GM21723 (cell line): ENCODE measurements around the gene MS4A3.
"Not testable (repeated sequence)": the region's sequence is repeated elsewhere in the genome, so short reads cannot be mapped to it uniquely, and the experiment has no call there.

Experiments used
- ATAC-seq: cut with Tn5 transposase; IDR thresholded peaks from one replicate; pipeline ENCODE4 v1.9.1; 2021; ENCODE audit warnings: mild to moderate bottlenecking, moderate library complexity; ENCODE audit not compliant: unreplicated experiment

The MS4A3 gene

GRCh38 chr11:60088364-60088763, 31.9 kb downstream of the MS4A3 start, which contains the start of gene MS4A2:
Gene MS4A2, plus strand, starts transcription at chr11:60088664. Its CDS starts 102 bp downstream, at chr11:60088766.
- ATAC-seq = no peak

DNA sequence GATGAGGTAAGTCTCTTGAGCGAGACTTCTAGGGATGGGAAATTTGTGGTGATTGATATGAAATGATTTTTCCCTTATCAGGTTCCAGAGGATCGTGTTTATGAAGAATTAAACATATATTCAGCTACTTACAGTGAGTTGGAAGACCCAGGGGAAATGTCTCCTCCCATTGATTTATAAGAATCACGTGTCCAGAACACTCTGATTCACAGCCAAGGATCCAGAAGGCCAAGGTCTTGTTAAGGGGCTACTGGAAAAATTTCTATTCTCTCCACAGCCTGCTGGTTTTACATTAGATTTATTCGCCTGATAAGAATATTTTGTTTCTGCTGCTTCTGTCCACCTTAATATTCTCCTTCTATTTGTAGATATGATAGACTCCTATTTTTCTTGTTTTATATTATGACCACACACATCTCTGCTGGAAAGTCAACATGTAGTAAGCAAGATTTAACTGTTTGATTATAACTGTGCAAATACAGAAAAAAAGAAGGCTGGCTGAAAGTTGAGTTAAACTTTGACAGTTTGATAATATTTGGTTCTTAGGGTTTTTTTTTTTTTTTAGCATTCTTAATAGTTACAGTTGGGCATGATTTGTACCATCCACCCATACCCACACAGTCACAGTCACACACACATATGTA, 39.1 kb downstream of the MS4A3 start:
- ATAC-seq = no peak

- ATAC-seq = no peak
Measured at GRCh38 chr11:60097189-60097588, 40.7 kb downstream of the MS4A3 start.

- ATAC-seq = no peak
Measured at GRCh38 chr11:60098508-60098907, 42.0 kb downstream of the MS4A3 start.

DNA sequence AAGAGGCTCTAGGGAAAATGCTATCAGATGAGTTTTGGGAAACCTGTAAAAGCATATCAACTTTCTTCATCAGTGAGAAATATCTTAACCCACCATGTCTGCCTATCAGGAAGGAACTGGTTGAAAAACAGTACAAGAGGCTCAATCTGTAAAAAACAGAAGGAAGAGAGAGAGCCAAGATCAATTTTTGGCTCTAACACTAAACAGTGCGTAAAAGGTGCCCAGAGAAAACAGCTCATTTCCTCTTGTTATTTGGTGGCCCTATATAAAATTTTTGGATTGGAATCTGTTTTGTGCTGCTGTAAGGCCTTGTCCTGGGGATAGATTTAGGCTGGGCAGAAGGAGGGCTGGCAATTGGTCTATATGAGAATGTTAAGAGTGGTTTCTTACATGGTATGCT, 44.1 kb downstream of the MS4A3 start:
- no peak for ATAC-seq

- not testable (repeated sequence) for ATAC-seq
Measured at GRCh38 chr11:60101368-60101767, 44.9 kb downstream of the MS4A3 start.

DNA sequence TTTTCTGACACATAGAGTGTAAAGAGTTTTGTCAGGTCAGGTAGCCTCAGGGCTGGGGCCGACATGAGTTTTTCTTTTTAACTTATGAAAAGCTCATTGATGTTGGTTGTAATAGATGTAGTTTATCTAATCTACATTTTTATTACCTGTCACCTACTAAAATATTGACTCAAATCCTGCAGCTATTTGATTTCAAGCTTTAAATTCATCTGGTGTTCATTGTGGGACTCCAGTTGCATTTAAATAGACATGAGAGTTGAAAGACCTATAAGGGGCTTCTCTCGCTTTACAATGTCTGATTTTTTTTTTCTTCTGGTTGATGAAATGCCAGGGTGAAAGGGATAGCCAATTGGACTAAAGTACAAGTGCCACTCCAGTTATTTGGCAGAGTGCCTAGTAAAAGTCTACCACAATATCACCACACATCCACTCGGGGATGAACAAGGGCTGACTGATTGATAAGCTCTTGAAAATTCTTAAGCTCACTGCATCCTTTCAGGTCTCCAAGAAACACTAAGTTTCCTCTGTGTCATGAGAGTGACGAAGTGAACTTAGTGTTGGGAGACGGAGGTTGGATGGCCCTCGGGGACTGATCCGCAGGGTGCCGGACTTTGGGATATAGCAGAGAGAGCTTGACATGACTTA, 48.1 kb downstream of the MS4A3 start:
- not testable (repeated sequence) for ATAC-seq

DNA sequence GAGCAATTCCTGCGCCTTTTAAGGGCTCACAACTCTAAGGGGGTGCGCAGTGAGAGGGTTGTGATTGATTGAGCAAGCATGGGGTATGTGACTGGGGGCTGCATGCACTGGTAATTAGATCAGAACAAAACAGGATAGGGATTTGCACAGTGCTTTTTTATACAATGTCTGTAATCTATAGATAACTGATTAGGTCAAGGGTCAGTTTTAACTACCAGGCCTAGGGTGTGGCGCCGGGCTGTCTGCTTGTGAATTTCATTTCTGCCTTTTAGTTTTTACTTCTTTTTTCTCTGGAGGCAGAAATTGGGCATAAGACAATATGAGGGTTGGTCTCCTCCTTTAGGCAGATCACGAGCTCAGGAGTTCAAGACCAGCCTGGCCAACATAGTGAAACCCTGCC, 52.2 kb downstream of the MS4A3 start:
- not testable (repeated sequence) for ATAC-seq

GRCh38 chr11:60111793-60112192, 55.3 kb downstream of the MS4A3 start:
- no peak for ATAC-seq

- ATAC-seq = no peak
Measured at GRCh38 chr11:60116996-60117790, 60.7 kb downstream of the MS4A3 start.

DNA sequence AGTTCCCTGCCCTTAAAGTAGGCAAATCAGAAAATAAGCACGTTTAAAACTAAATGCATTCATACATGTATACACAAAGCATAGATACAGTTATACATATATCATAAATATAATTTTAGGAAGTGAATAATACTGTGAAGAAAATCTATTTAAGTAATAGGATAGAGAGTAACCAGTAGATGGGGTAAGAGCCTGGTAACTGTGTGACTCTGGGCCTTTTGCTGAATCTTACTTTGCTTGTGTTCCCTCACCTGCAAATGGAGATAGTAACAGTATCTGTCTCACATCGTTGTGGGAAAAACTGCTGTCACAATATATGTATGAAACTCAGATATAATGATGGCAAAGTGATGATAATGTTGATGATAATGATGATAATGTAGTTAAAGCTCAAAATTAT, 61.9 kb downstream of the MS4A3 start:
- ATAC-seq = no peak

- ATAC-seq = no peak
Measured at GRCh38 chr11:60119710-60120109, 63.2 kb downstream of the MS4A3 start.
